Measurements from ENCODE around the gene FGA.
"Not testable (repeated sequence)": the region's sequence is repeated elsewhere in the genome, so short reads cannot be mapped to it uniquely, and the experiment has no call there.

The FGA gene

GRCh38 chr4:154606728-154607723 is 16.5 kb upstream of the FGA start:
- DNase-seq: no peak

GRCh38 chr4:154604696-154605200 is 14.2 kb upstream of the FGA start:
- no peak for DNase-seq

- no peak for DNase-seq
Measured at GRCh38 chr4:154603033-154603943, 12.7 kb upstream of the FGA start.

GRCh38 chr4:154602404-154603020 is 12.0 kb upstream of the FGA start:
- DNase-seq: no peak

GRCh38 chr4:154597798-154598774 is 7.5 kb upstream of the FGA start:
- DNase-seq: no peak

GRCh38 chr4:154597281-154597680 is 6.7 kb upstream of the FGA start:
- not testable (repeated sequence) for DNase-seq

- no peak for DNase-seq
Measured at GRCh38 chr4:154595807-154596206, 5.3 kb upstream of the FGA start.

GRCh38 chr4:154594343-154594742 is 3.8 kb upstream of the FGA start:
- not testable (repeated sequence) for DNase-seq

GRCh38 chr4:154593868-154594267 is 3.3 kb upstream of the FGA start:
- DNase-seq: no peak

GRCh38 chr4:154591890-154592289 is 1.3 kb upstream of the FGA start:
- no peak for DNase-seq

GRCh38 chr4:154589296-154590197 is 995 bp downstream of the FGA start:
- no peak for DNase-seq

GRCh38 chr4:154588198-154588597 is 2.3 kb downstream of the FGA start:
- DNase-seq: no peak

GRCh38 chr4:154586296-154587033 is 4.1 kb downstream of the FGA start:
- no peak for DNase-seq

- DNase-seq: no peak
Measured at GRCh38 chr4:154585369-154586018, 5.0 kb downstream of the FGA start.

- DNase-seq: no peak
Measured at GRCh38 chr4:154584259-154584658, 6.3 kb downstream of the FGA start.

- DNase-seq: no peak
Measured at GRCh38 chr4:154583677-154584076, 6.9 kb downstream of the FGA start.

GRCh38 chr4:154583230-154583629 is 7.3 kb downstream of the FGA start:
- DNase-seq: no peak

GRCh38 chr4:154582723-154583122 is 7.8 kb downstream of the FGA start:
- DNase-seq: no peak

- DNase-seq: no peak
Measured at GRCh38 chr4:154579927-154580326, 10.6 kb downstream of the FGA start.
